Thyroid gland (tissue), 4 donors: Measurements from ENCODE around the gene ACACA.

ENCODE experiments used
- CTCF ChIP-seq, 6 experiments: fragments of 200-600 bp in 3 of 6; fragments of 450-650 bp in 3 of 6; sonication (generic) in 3 of 6; IDR thresholded peaks; one replicate each; pipeline ENCODE4 v1.5.1; 2016 to 2019; ENCODE audit warnings: antibody characterized with exemption in 6 of 6, mild to moderate bottlenecking in 2 of 6, inconsistent platforms in 1 of 6, moderate library complexity in 1 of 6
- POLR2A ChIP-seq, 2 donors: fragments of 450-650 bp; IDR thresholded peaks; one replicate each; pipeline ENCODE4 v1.6.1; 2017; ENCODE audit warnings: antibody characterized with exemption in 2 of 2, mild to moderate bottlenecking in 2 of 2, moderate library complexity in 1 of 2

GRCh38 chr17:37413875-37414519, 7.4 kb upstream of the ACACA start:
- TF ChIP-seq CTCF (IDR thresholded peaks at IDR 0.05), result no peak
- TF ChIP-seq POLR2A (IDR thresholded peaks at IDR 0.05), result no peak
